Retina (tissue), 1 donor: ENCODE results near the gene ZNF267.
"Not testable (repeated sequence)": the region's sequence is repeated elsewhere in the genome, so short reads cannot be mapped to it uniquely, and the experiment has no call there.

Source experiments
- DNase-seq: peaks from one replicate; pipeline ENCODE4 v3.0.0-alpha.2; 2016

ZNF267 gene

DNA sequence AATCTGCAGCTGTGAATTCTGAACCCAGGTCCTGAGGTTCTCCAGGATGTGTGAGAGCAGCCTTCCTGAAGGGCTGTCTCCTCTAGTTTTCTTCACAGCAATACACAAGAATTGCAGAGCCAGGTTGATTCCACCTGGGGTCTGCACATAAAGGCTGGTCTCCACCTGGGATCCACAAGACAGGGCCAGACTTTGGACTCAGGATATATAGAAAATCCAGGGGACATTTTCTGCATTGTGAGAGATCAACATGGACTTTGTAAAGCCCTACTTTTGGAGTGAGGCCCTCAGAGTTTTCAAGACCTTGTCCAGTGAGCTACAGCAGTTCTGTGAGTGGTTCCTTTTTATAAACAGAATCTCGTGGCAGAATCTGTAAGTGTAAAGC is 6.3 kb downstream of the ZNF267 start:
- DNase-seq, result no peak

GRCh38 chr16:31880322-31880979 is 6.8 kb downstream of the ZNF267 start:
- no peak for DNase-seq

- DNase-seq, result no peak
Observed at GRCh38 chr16:31886227-31886626, 12.6 kb downstream of the ZNF267 start.

DNA sequence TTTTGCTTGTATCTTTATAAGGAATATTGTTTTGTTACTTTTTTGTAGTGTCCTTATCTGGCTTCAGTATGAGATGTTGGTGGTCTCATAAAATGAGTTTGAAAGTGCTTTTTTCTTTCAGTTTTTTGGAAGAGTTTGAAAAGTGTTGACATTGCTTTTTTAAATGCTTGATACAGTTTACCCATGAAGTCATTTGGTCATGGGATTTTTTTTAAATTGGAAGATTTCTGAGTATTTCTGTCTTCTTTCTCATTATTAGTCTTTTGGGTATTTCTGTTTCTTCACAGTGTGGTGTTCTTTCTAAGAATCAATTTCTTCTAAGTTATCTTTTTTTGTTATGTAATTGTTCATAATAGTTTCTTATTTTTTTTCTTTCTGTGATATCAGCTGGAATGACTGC is 15.1 kb downstream of the ZNF267 start:
- DNase-seq, result no peak

GRCh38 chr16:31892111-31892510 is 18.5 kb downstream of the ZNF267 start:
- DNase-seq, result not testable (repeated sequence)

DNA sequence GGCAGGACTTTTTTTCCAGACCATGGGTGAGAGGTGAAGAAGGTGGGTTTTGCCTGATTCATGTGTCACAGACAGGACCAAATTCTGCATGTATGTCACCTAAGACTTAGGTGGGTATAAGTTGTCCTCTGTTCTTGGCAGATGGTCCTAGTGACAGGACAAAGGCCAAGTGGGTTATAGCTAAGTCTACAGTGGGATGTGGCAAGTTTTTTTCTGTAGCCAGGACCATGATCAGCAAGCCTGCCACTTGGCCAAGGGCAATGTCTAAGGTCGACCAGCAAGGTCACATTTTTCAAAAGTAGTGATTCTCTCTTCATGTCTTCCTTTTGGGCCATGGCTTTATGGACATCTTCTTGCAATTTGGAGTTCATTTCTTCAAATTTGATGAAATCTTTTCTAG is 20.2 kb downstream of the ZNF267 start:
- no peak for DNase-seq

- DNase-seq, result no peak
Observed at GRCh38 chr16:31897283-31897682, 23.7 kb downstream of the ZNF267 start.

DNA sequence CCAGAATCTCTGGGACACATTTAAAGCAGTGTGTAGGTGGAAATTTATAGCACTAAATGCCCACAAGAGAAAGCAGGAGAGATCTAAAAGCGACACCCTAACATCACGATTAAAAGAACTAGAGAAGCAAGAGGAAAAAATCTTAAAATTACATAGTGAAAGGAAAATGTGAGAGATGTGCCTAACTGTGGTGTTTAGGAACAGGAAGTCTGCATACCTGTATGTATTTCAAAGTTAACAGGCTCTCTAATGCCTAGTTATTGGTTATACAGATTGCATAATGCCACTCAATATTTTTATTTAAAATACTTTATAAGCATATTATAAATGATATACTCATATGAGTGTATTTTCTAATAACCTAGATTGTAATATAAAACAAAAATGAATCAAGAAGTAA is 25.9 kb downstream of the ZNF267 start:
- no peak for DNase-seq

DNA sequence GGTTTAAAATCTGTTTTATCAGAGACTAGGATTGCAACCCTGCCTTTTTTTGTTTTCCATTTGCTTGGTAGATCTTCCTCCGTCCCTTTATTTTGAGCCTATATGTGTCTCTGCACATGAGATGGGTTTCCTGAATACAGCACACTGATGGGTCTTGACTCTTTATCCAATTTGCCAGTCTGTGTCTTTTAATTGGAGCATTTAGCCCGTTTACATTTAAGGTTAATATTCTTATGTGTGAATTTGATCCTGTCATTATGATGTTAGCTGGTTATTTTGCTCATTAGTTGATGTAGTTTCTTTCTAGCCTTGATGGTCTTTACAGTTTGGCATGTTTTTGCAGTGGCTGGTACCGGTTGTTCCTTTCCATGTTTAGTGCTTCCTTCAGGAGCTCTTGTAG is 31.0 kb downstream of the ZNF267 start:
- DNase-seq, result not testable (repeated sequence)

DNA sequence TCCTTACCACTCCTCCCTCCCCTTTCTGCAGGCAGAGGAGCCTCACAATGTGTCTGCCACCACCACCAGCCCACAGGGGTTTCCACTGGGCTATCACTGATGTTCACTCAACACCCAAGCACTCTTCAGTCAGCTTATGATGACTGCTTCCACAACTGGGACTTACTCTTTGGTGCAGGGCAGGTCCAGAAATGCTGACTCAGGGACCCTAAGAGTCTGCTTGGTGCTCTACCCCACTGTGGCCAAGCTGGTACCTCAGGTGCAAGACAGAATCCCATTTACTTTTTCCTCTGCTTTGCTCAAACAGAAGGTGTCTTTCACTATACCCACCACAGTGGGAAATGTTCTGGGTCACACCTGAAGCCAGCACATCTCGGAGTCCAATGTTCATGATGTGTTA is 40.1 kb downstream of the ZNF267 start:
- no peak for DNase-seq

DNA sequence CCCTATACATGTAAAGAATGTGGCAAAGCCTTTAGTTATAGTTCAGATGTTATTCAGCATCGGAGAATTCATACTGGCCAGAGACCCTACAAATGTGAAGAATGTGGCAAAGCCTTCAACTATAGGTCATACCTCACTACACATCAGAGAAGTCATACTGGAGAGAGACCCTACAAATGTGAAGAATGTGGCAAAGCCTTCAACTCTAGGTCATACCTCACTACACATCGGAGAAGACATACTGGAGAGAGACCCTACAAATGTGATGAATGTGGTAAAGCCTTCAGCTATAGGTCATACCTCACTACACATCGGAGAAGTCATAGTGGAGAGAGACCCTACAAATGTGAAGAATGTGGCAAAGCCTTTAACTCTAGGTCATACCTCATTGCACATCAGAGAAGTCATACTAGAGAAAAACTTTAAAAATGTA is 42.5 kb downstream of the ZNF267 start:
- no peak for DNase-seq

GRCh38 chr16:31920373-31920772 is 46.8 kb downstream of the ZNF267 start:
- no peak for DNase-seq

DNA sequence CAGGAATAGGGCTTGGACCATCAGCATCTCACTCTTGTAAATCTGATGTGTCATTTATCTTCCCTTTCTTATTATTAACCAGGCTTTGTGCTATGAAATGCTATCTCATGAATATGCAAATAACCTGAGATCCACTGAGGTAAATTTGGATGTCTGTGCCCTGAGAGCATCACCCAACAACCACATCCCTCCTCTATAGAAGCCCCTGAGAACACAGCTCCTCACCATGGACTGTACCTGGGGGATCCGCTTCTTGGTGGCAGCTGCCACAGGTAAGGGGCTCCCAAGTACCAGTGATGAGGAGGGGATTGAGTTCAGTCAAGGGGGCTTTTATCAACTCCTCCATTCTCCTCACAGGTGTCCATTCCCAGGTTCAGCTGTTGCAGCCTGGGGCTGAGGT is 78.2 kb downstream of the ZNF267 start:
- DNase-seq, result not testable (repeated sequence)

GRCh38 chr16:31952206-31952605 is 78.6 kb downstream of the ZNF267 start:
- DNase-seq, result not testable (repeated sequence)

- DNase-seq, result not testable (repeated sequence)
Observed at GRCh38 chr16:31956221-31956620, 82.6 kb downstream of the ZNF267 start.

- DNase-seq, result not testable (repeated sequence)
Observed at GRCh38 chr16:31960186-31960910, 86.7 kb downstream of the ZNF267 start.
